Osteoblast (primary cell): ENCODE results near the gene ADAMTSL2. TPM values are rescaled to one million over a fixed set of nuclear protein-coding genes. Genes with fewer than 3 reads are reported as not detected.

Source experiments
- DNase-seq: peaks from one replicate; pipeline ENCODE4 v3.0.0; 2011; ENCODE audit warnings: low spot score, mixed read lengths; ENCODE audit not compliant: insufficient read length; ENCODE audit errors: missing footprints
- H2AFZ ChIP-seq: 2 replicates; pipeline ENCODE4 v1.6.0; 2011; ENCODE audit warnings: mild to moderate bottlenecking, low read length
- H3K27ac ChIP-seq: 2 replicates; pipeline ENCODE4 v1.5.1; 2011; ENCODE audit warnings: mild to moderate bottlenecking, low read depth, low read length, moderate library complexity
- H3K27me3 ChIP-seq: 2 replicates; pipeline ENCODE4 v1.6.0; 2012; ENCODE audit warnings: mild to moderate bottlenecking, control low read depth, inconsistent platforms, low read length, moderate library complexity; ENCODE audit not compliant: insufficient read depth
- H3K36me3 ChIP-seq: 2 replicates; pipeline ENCODE4 v1.5.1; 2011; ENCODE audit warnings: mild to moderate bottlenecking, low read length, control low read depth, moderate library complexity; ENCODE audit not compliant: insufficient read depth
- H3K4me1 ChIP-seq: 2 replicates; pipeline ENCODE4 v1.5.1; 2011; ENCODE audit warnings: mild to moderate bottlenecking, low read length, control low read depth, moderate library complexity; ENCODE audit not compliant: insufficient read depth
- H3K4me2 ChIP-seq: 2 replicates; pipeline ENCODE4 v1.6.0; 2011; ENCODE audit warnings: mild to moderate bottlenecking, low read length; ENCODE audit not compliant: insufficient read depth
- H3K4me3 ChIP-seq: fragments of 200-600 bp; sonication (generic); 3 replicates; pipeline ENCODE4 v1.5.1; 2012; ENCODE audit warnings: mild to moderate bottlenecking, low read length, inconsistent platforms; ENCODE audit not compliant: insufficient read depth
- H3K79me2 ChIP-seq: 2 replicates; pipeline ENCODE4 v1.6.0; 2012; ENCODE audit warnings: mild to moderate bottlenecking, low read length, control low read depth, inconsistent platforms; ENCODE audit not compliant: insufficient read depth
- H3K9me3 ChIP-seq: 2 replicates; pipeline ENCODE4 v1.5.1; 2011; ENCODE audit warnings: low read depth, low read length, control low read depth
- H4K20me1 ChIP-seq: 2 replicates; pipeline ENCODE4 v1.6.0; 2012; ENCODE audit warnings: mild to moderate bottlenecking, low read length, control low read depth; ENCODE audit not compliant: insufficient read depth
- total RNA-seq: library from RNA; depleted of rRNA; stranded (reverse); fragments of >200 nt; gene quantifications from 2 replicates; pipeline ENCODE4 v1.2.3, GENCODE V29; 2012
- TF ChIP-seq, protein P1 (sequence below): IDR thresholded peaks from 2 replicates; pipeline ENCODE4 v1.5.1; 2011; ENCODE audit warnings: mild to moderate bottlenecking, low read depth, low read length, moderate library complexity; ENCODE audit errors: extremely low read depth

Gene ADAMTSL2
- total RNA-seq, 1 donor, result under 0.01 TPM

DNA sequence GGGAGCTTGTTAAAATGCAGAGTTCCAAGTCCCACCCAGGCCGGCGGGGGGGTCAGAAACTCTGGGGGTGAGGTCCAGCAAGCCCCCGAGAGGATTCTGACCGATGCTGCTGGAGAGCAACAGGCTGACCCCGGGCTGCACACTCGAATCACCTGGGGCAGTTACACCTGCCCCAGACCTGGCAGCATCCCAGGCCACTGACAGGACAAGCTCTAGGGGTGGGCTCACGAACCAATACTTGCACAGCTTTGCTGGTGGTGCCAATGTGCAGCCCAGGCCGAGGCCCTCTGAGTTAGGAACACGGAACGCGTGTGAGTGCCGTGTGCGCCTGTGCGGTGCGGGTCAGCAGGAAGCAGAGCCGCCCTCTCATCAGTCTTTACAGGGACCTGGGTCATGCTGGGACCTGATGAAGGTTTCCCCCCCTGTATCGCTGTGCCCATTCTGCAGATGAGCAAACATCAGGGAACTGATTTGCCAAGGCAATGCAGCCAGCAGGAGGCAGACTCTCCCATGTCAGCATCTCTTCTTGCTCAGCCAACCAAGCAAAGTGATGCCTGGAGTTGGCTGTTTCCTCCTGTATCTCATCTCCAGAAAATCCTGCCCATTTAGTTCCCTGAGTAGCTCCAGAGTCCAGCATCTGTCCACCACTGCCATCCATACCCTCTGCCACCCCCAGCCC is 58.4 kb downstream of the ADAMTSL2 start:
- Histone ChIP-seq H3K79me2 (no peaks in the 10 kb centered on the region), H3K4me2 (no peak overlapping the region), H3K4me1 (no peaks in the 10 kb centered on the region), H3K27me3 (peaks cover 5% of the 10 kb centered on the region), H3K9me3 (no peaks in the 10 kb centered on the region), H3K36me3 (no peaks in the 10 kb centered on the region), H3K4me3 (no peak overlapping the region), H4K20me1 (no peaks in the 10 kb centered on the region), H2AFZ (no peak overlapping the region), H3K27ac (no peak overlapping the region)
- DNase-seq, result no peak
- TF ChIP-seq, protein P1, sequence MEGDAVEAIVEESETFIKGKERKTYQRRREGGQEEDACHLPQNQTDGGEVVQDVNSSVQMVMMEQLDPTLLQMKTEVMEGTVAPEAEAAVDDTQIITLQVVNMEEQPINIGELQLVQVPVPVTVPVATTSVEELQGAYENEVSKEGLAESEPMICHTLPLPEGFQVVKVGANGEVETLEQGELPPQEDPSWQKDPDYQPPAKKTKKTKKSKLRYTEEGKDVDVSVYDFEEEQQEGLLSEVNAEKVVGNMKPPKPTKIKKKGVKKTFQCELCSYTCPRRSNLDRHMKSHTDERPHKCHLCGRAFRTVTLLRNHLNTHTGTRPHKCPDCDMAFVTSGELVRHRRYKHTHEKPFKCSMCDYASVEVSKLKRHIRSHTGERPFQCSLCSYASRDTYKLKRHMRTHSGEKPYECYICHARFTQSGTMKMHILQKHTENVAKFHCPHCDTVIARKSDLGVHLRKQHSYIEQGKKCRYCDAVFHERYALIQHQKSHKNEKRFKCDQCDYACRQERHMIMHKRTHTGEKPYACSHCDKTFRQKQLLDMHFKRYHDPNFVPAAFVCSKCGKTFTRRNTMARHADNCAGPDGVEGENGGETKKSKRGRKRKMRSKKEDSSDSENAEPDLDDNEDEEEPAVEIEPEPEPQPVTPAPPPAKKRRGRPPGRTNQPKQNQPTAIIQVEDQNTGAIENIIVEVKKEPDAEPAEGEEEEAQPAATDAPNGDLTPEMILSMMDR, result peak; percentile 31

DNA sequence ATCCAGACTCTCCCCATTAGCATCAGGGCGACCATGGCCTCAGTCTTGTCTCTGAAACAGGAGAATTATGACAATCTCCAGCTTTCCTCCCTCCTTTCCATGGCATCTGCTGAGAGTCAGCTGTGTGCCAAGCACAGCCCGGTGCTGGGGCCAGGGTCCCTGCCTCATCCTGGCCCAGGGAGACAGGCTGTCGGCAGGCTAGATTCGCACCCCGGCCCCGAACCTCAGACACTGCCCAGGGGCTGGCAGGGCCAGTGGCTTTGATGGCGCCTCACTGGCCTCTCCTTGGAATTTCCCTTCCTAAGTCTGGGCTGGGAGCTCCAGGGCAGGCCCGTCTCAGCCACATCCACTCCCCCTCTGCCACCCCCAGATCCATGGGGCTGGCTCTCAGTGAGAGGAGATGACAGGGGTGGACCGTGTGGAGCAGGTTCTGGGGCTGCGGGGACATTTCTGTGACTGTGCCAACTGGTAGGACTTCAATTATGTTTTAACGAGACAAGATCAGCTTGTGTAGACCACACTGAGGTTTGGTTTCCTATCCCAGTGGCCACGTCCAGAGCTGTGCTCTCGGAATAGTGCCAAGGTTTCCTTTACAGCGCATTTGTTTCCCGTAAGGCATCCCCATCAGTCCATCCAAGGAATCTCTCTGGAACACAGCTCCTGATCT is 59.2 kb downstream of the ADAMTSL2 start:
- H2AFZ ChIP-seq, result no peak overlapping the region
- TF ChIP-seq, protein P1, result no peak
- H3K4me3 ChIP-seq, result no peak overlapping the region
- H3K36me3 ChIP-seq, result no peaks in the 10 kb centered on the region
- peaks cover 5% of the 10 kb centered on the region for H3K27me3 ChIP-seq
- H3K9me3 ChIP-seq, result no peaks in the 10 kb centered on the region
- no peak overlapping the region for H3K27ac ChIP-seq
- H4K20me1 ChIP-seq, result no peaks in the 10 kb centered on the region
- DNase-seq, result no peak
- H3K4me1 ChIP-seq, result no peaks in the 10 kb centered on the region
- H3K4me2 ChIP-seq, result no peak overlapping the region
- H3K79me2 ChIP-seq, result no peaks in the 10 kb centered on the region

DNA sequence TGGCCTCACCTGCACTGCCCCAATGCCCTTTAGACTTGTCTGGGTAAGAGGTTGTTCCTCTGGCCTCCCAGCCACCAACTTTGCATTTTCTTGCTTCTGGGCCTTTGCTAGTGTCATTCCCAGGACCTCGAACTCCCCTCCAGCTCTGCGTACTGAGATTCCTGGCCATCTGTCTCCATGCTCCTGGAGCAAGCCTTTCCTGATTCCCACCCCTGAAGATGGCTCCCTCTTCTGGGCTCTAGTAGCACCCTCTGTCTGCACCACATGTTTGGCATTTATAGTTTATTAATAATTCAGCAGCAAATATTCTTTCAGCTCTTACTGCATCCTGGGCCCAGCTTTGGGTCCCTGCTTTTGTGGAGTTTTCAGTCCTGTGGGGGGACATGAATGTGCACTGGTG is 59.8 kb downstream of the ADAMTSL2 start:
- Histone ChIP-seq H2AFZ (no peak overlapping the region), H3K4me1 (no peaks in the 10 kb centered on the region), H3K9me3 (no peaks in the 10 kb centered on the region), H3K4me2 (no peak overlapping the region), H3K4me3 (no peak overlapping the region), H4K20me1 (no peaks in the 10 kb centered on the region), H3K27ac (no peak overlapping the region), H3K79me2 (no peaks in the 10 kb centered on the region), H3K27me3 (peaks cover 5% of the 10 kb centered on the region), H3K36me3 (no peaks in the 10 kb centered on the region)
- TF ChIP-seq, protein P1, result no peak
- no peak for DNase-seq

DNA sequence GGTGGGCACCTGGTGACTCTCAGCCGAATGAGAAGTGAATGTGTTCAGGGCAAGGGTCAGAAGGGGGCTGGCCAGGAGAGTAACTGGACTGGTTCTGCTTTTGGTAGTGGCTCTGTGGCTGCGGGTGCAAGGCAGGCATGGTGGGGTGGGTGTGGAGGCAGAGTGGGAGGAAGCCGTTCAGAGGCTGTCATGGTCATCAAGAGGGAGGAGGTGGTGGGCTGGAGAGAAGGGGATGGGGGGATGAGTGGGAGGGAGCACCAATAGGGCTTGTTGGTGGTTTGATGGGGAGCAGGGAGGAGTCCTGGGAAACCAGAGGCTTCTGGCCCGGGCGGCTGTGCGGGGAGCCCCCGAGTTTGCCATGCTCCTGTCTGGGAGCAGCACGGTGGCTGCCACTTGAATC is 61.4 kb downstream of the ADAMTSL2 start:
- Histone ChIP-seq H3K27ac (no peak overlapping the region), H3K4me3 (no peak overlapping the region), H3K36me3 (no peaks in the 10 kb centered on the region), H2AFZ (no peak overlapping the region), H3K9me3 (no peaks in the 10 kb centered on the region), H3K4me1 (no peaks in the 10 kb centered on the region), H4K20me1 (no peaks in the 10 kb centered on the region), H3K4me2 (no peak overlapping the region), H3K27me3 (peaks cover 5% of the 10 kb centered on the region), H3K79me2 (no peaks in the 10 kb centered on the region)
- TF ChIP-seq, protein P1, result no peak
- no peak for DNase-seq
